ENCODE data around the gene BOLA3. TPM values are rescaled to one million over a fixed set of nuclear protein-coding genes. Genes with fewer than 3 reads are reported as not detected.

BOLA3 gene
- total RNA-seq, 1 donor from 2014 or later = 59.7 TPM

GRCh38 chr2:74174909-74175308, 27.2 kb upstream of the BOLA3 start:
- H3K9me3 ChIP-seq = no peaks in the 10 kb centered on the region
- DNase-seq (ENCODE audit: extremely low spot score in 2 of 2) = no peak
- intact Hi-C loops (cut with DNase I) = no loop called here
- no peaks in the 10 kb centered on the region for H3K27me3 ChIP-seq
- TF ChIP-seq CTCF (IDR thresholded peaks at IDR 0.05) (no peak), POLR2AphosphoS5 (IDR thresholded peaks at IDR 0.05; ENCODE audit: insufficient read depth in 1 of 2, low read depth in 1 of 2) (no peak), POLR2A (IDR thresholded peaks at IDR 0.05) (no peak)
- H3K27ac ChIP-seq = no peak overlapping the region
- H3K4me1 ChIP-seq = peaks cover 52% of the 10 kb centered on the region
- no peak overlapping the region for H3K4me3 ChIP-seq
- H3K36me3 ChIP-seq = peaks cover 0 to 26% of the 10 kb centered on the region in 2 donors

GRCh38 chr2:74168739-74169138, 21.0 kb upstream of the BOLA3 start:
- Histone ChIP-seq H3K4me3 (no peak overlapping the region), H3K36me3 (peaks cover 0 to 78% of the 10 kb centered on the region in 2 donors), H3K4me1 (peaks cover 13% of the 10 kb centered on the region), H3K27me3 (no peaks in the 10 kb centered on the region), H3K27ac (no peak overlapping the region), H3K9me3 (no peaks in the 10 kb centered on the region)
- no peak for DNase-seq (ENCODE audit: extremely low spot score in 2 of 2)
- no peak for TF ChIP-seq POLR2AphosphoS5 (IDR thresholded peaks at IDR 0.05; ENCODE audit: insufficient read depth in 1 of 2, low read depth in 1 of 2)
- TF ChIP-seq CTCF (IDR thresholded peaks at IDR 0.05) = no peak
- no peak for TF ChIP-seq POLR2A (IDR thresholded peaks at IDR 0.05)
- intact Hi-C loops (cut with DNase I) = no loop called here

- no peak overlapping the region for H3K4me3 ChIP-seq
- peaks cover 0 to 82% of the 10 kb centered on the region in 2 donors for H3K36me3 ChIP-seq
- no peaks in the 10 kb centered on the region for H3K27me3 ChIP-seq
- intact Hi-C loops (cut with DNase I) = no loop called here
- no peaks in the 10 kb centered on the region for H3K4me1 ChIP-seq
- no peak for TF ChIP-seq CTCF (IDR thresholded peaks at IDR 0.05)
- DNase-seq (ENCODE audit: extremely low spot score in 2 of 2) = no peak
- no peak overlapping the region for H3K27ac ChIP-seq
- no peaks in the 10 kb centered on the region for H3K9me3 ChIP-seq
Observed at GRCh38 chr2:74164761-74165160, 17.0 kb upstream of the BOLA3 start.

GRCh38 chr2:74162951-74163350, 15.2 kb upstream of the BOLA3 start:
- H3K4me3 ChIP-seq = no peak overlapping the region
- H3K4me1 ChIP-seq = no peaks in the 10 kb centered on the region
- H3K9me3 ChIP-seq = no peaks in the 10 kb centered on the region
- TF ChIP-seq POLR2A (IDR thresholded peaks at IDR 0.05) (no peak), CTCF (IDR thresholded peaks at IDR 0.05) (no peak), POLR2AphosphoS5 (IDR thresholded peaks at IDR 0.05; ENCODE audit: insufficient read depth in 1 of 2, low read depth in 1 of 2) (no peak)
- H3K27ac ChIP-seq = no peak overlapping the region
- intact Hi-C loops (cut with DNase I) = no loop called here
- no peak for DNase-seq (ENCODE audit: extremely low spot score in 2 of 2)
- no peaks in the 10 kb centered on the region for H3K27me3 ChIP-seq
- peaks cover 0 to 83% of the 10 kb centered on the region in 2 donors for H3K36me3 ChIP-seq

- no peak for DNase-seq (ENCODE audit: extremely low spot score in 2 of 2)
- no peaks in the 10 kb centered on the region for H3K9me3 ChIP-seq
- peaks cover 0 to 64% of the 10 kb centered on the region in 2 donors for H3K36me3 ChIP-seq
- intact Hi-C loops (cut with DNase I) = no loop called here
- TF ChIP-seq CTCF (IDR thresholded peaks at IDR 0.05) (no peak), POLR2AphosphoS5 (IDR thresholded peaks at IDR 0.05; ENCODE audit: insufficient read depth in 1 of 2, low read depth in 1 of 2) (no peak), POLR2A (IDR thresholded peaks at IDR 0.05) (no peak)
- no peak overlapping the region for H3K4me3 ChIP-seq
- H3K4me1 ChIP-seq = no peaks in the 10 kb centered on the region
- H3K27me3 ChIP-seq = no peaks in the 10 kb centered on the region
- H3K27ac ChIP-seq = no peak overlapping the region
Observed at GRCh38 chr2:74155830-74156229, 8.1 kb upstream of the BOLA3 start.
